Left ventricle myocardium superior (tissue), 1 donor: ENCODE measurements around the gene COG2. TPM values are rescaled to one million over a fixed set of nuclear protein-coding genes. Genes with fewer than 3 reads are reported as not detected.

ENCODE experiments used
- ATAC-seq: fragments of 200-7000 bp; cut with Tn5 transposase; one replicate; pipeline ENCODE4 v1.9.1; 2020; ENCODE audit warnings: mild to moderate bottlenecking, moderate library complexity
- DNase-seq: peaks from one replicate; pipeline ENCODE4 v3.0.0-alpha.2; 2020
- intact Hi-C: fragments of 100-400 bp; cut with micrococcal nuclease; formaldehyde crosslinking; loops from one replicate; pipeline ENCODE4 v1.11.0; 2022
- total RNA-seq: library from RNA; stranded (reverse); fragmentation: NEBNext Ultra II Directional; extraction: Animal tissue kit (Norgen Biotek cat#: 25700); gene quantifications from one replicate; pipeline ENCODE4 v1.2.1, GENCODE V29; 2021
- donor health status: DM: no; HTN: yes; CAD: no; lungs with severe emphysema.

Gene COG2
- total RNA-seq, 1 donor from 2014 or later, result 34.3 TPM

DNA sequence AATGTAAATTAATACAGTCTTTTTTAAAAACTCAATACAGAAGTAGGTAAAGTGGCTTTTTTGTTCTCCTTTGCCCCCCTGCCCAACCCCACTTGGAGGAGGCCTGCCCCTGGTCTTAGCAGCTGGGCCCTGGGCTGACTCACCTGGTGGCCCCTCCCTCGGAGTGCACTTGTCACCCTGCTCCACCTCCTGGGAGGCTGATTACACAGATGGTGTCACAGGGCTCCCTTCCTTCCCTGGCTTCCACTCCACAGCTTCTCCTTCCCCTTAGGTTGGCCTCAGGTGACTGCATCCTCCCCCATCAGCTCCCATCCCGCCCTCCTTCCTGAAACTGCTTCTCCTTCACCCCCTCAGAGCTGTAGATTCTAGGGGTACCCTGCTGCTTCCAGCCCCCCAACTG, 93.2 kb downstream of the COG2 start:
- intact Hi-C loops, result no loop called here
- no peak for ATAC-seq
- DNase-seq, result no peak

DNA sequence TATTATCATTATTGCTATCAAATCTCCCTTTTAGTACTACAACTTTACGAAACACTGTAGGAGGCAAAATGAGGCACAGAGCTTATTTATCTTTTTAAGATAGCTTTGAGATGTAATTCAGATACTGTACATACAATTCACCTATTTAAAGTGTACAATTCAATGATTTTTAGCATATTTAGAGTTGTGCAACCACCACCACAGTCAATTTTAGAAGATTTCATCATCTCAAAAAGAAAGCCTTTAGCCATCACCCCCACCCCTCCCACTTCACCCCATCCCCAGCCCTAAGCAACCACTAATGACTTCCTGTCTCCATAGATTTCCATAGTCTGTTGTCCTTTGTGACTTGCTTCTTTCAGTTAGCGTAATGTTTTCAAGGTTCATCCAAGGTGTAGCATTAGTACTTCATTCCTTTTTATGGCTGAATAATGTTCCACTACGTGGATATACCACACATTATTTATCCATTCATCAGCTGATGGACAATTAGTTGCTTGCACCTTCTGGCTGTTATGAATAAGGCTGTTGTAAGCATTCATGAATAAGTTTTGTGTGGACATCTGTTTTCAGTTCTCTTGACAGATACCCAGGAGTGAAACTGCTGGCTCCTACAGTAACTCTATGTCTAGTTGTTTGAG, 95.5 kb downstream of the COG2 start:
- intact Hi-C loops, result no loop called here
- DNase-seq (no peak), ATAC-seq (no peak)

DNA sequence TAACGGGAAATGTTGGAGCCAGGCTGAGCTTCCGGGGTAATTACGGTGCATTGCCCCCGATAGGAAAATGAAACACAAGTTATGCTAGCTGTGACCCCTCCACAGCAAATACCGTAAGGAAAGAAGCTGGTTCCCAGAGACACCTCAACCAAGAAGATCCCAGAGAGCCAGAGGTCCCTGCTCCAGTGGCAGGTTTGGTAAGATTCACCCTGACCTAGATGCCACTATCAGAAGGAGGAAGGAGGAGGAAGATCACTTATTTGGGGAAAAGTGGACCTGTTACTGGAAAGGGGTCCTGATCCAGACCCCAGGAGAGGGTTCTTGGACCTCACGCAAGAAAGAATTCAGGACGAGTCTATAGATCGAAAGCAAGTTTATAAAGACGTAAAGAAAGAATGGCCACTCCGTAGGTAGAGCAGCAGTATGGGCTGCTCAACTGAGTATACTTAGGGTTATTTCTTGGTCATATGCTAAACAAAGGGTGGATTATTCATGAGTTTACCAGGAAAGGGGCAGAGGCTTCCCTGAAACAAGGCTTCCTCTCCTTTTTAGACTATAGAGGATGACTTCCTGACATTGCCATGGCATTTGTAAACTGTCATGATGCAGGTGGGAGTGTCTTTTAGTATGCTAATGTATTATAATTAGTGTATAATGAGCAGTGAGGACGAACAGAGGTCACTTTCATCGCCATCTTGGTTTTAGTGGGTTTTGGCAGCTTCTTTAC, 97.4 kb downstream of the COG2 start:
- intact Hi-C loops, result no loop called here
- DNase-seq (no peak), ATAC-seq (no peak)

Other genes starting within 250 kb of the COG2 start
- gene PGBD5, start 216.1 kb upstream of the COG2 start, total RNA-seq, result 16.1 TPM
- gene AGT, start 71.6 kb downstream of the COG2 start, total RNA-seq, result 54.9 TPM
- 0.32 TPM for gene CAPN9, start 104.9 kb downstream of the COG2 start, total RNA-seq
- 49.8 TPM for gene C1orf198, start 226.0 kb downstream of the COG2 start, total RNA-seq